ENCODE results near the gene SLC26A3. TPM values are rescaled to one million over a fixed set of nuclear protein-coding genes. Genes with fewer than 3 reads are reported as not detected.

The SLC26A3 gene
- total and polyA plus RNA-seq, 2 of the 8 experiments (the other 6 are each of a cell fraction or from before 2014, with no cell fraction given): not detected

DNA sequence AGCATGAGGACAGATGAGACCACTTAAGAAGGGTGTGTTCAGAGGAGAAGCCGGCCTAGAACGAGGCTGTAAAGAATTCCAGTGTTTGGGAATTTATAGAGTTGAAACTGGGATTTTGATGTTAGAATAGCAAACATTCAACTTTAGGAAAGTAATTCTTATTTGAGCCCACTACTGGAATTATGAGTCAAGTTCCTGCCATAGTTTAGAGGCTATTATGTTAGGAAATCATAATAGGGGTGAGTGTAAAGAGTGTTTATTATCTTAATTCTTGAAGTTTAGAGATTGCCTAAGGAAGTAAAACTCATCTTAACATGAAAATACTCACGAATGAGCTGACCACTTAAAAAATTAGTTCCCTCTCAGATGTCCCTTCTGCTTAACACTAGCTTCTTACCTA, 57.0 kb downstream of the SLC26A3 start:
- Histone ChIP-seq H2BK12ac (ENCODE audit: low read depth, low read length) (no peak overlapping the region), H3K18ac (ENCODE audit: extremely low read depth, low read length) (no peak overlapping the region), H3K56ac (replicated peaks; ENCODE audit: insufficient read length, low read depth, low read length) (no peak overlapping the region), H3K4ac (replicated peaks; ENCODE audit: insufficient read length, low read depth, low read length) (no peak overlapping the region), H2BK5ac (ENCODE audit: low read depth, low read length) (no peak overlapping the region), H4K5ac (ENCODE audit: insufficient read length, low read depth, low read length) (no peak overlapping the region), H3K79me1 (ENCODE audit: low read depth, low read length) (peaks cover 5% of the 10 kb centered on the region; the same call in 1 of the 2 replicates), H4K91ac (replicated peaks; ENCODE audit: insufficient read length, low read length) (no peak overlapping the region), H3K9me3 (ENCODE audit: insufficient read depth in 2 of 2, low read depth in 1 of 2, low read length in 1 of 2) (no peaks in the 10 kb centered on the region), H2BK120ac (replicated peaks; ENCODE audit: low read depth, low read length) (no peak overlapping the region), H2AFZ (ENCODE audit: low read length) (no peak overlapping the region), H2BK20ac (ENCODE audit: low read length) (no peak overlapping the region), H3K4me3 (ENCODE audit: extremely low read depth in 1 of 4, insufficient read depth in 2 of 4, low read depth in 3 of 4, low read length in 4 of 4) (no peak overlapping the region), H3K4me1 (replicated peaks in 1 of 4; ENCODE audit: control insufficient read depth in 3 of 4, insufficient read depth in 4 of 4, low read length in 3 of 4) (peaks cover 0 to 8% (median 2%) of the 10 kb centered on the region in 4 experiments; a peak in 3 of 7 replicates), H3K79me2 (ENCODE audit: control insufficient read depth in 1 of 2, insufficient read depth in 2 of 2, low read length in 2 of 2) (peaks cover 15 to 61% of the 10 kb centered on the region in 2 experiments), H4K20me1 (replicated peaks in 1 of 2; ENCODE audit: control insufficient read depth in 1 of 2, insufficient read depth in 2 of 2, low read length in 2 of 2) (peaks cover 4% of the 10 kb centered on the region in 2 experiments), H3K27ac (ENCODE audit: low read depth, low read length) (no peak overlapping the region), H3K23me2 (ENCODE audit: low read depth, low read length) (peaks cover 3% of the 10 kb centered on the region), H3K9ac (replicated peaks in 1 of 4; ENCODE audit: extremely low read depth in 1 of 4, low read depth in 3 of 4, low read length in 3 of 4) (no peak overlapping the region), H2BK15ac (ENCODE audit: low read length) (no peak overlapping the region), H3K36me3 (ENCODE audit: control insufficient read depth in 2 of 4, insufficient read depth in 4 of 4, low read length in 3 of 4) (peaks cover 0 to 22% (median 3%) of the 10 kb centered on the region in 4 experiments; a peak in 7 of 8 replicates), H4K8ac (ENCODE audit: extremely low read depth, insufficient read depth, low read length) (no peak overlapping the region), H3K14ac (ENCODE audit: insufficient read length) (no peak overlapping the region), H3K4me2 (ENCODE audit: insufficient read depth in 1 of 2, low read depth in 2 of 2, low read length in 2 of 2) (peak overlapping the region in 1 of 2 experiments; percentile 75; a peak in 2 of 4 replicates), H3K27me3 (replicated peaks in 1 of 4; ENCODE audit: control insufficient read depth in 3 of 4, extremely low read depth in 1 of 4, insufficient read depth in 3 of 4, low read length in 3 of 4) (no peaks in the 10 kb centered on the region), H3K23ac (ENCODE audit: insufficient read length) (no peak overlapping the region), H2AK5ac (ENCODE audit: low read depth, low read length) (no peak overlapping the region)
- FAIRE-seq (no peak), DNase-seq (ENCODE audit: low read depth in 1 of 2, low spot score in 2 of 2) (no peak)
- ChIA-PET CTCF (ENCODE audit: partially characterized antibody) (interaction anchor here (0.6 to 1.5 kb wide), 4 partner anchors 89 to 544 kb away, joined by 3 to 5 read pairs (median 3); no protein-coding TSS in a partner anchor), POLR2A (ENCODE audit: partially characterized antibody) (no interaction called here)
- 86% methylated on average over 3 of the region's 3 CpGs; no CpG with 5 or more reads in 1 of the 2 experiments for WGBS, 2 experiments (ENCODE audit: extremely low coverage in 1 of 2, insufficient coverage in 1 of 2, insufficient read length in 1 of 2, insufficient replicate concordance in 2 of 2, low coverage in 1 of 2, low lambda C conversion rate in 2 of 2, missing lambda C conversion rate in 1 of 2)
- TF ChIP-seq SP2 (IDR thresholded peaks at IDR 0.05; ENCODE audit: low read length): no peak
- TF ChIP-seq NRF1 (IDR thresholded peaks at IDR 0.05; ENCODE audit: low read depth, low read length): no peak
- TF ChIP-seq JUND (IDR thresholded peaks at IDR 0.05; ENCODE audit: low read length): no peak
